Heart left ventricle (tissue), 16 donors: ENCODE measurements around the gene MAGIX. TPM values are rescaled to one million over a fixed set of nuclear protein-coding genes. Genes with fewer than 3 reads are reported as not detected.

Source experiments
- ATAC-seq, 4 donors: fragments of 200-7000 bp; cut with Tn5 transposase; one replicate each; pipeline ENCODE4 v1.9.1; 2020 to 2022; ENCODE audit warnings: moderate library complexity in 4 of 4, mild to moderate bottlenecking in 3 of 4, moderate number of reproducible peaks in 1 of 4
- DNase-seq, 5 donors: peaks; one replicate each; pipeline ENCODE4 v3.0.0-alpha.2; 2020
- H3K27ac ChIP-seq, 12 donors: fragments of 200-600 bp; sonication (generic) in 4 of 12; one replicate each; pipeline versions ENCODE4 v1.5.0 to v1.8.0; 2016 to 2022; ENCODE audit warnings: mild to moderate bottlenecking in 2 of 12
- H3K27me3 ChIP-seq, 9 donors: fragments of 200-600 bp; sonication (generic) in 2 of 9; one replicate each; pipeline versions ENCODE4 v1.5.1 to v1.8.0; 2016 to 2022; ENCODE audit warnings: mild to moderate bottlenecking in 3 of 9
- H3K36me3 ChIP-seq, 9 donors: fragments of 200-600 bp; sonication (generic) in 2 of 9; one replicate each; pipeline versions ENCODE4 v1.5.0 to v1.8.0; 2018 to 2022; ENCODE audit warnings: mild to moderate bottlenecking in 2 of 9
- H3K4me1 ChIP-seq, 12 donors: fragments of 200-600 bp; sonication (generic) in 4 of 12; one replicate each; pipeline versions ENCODE4 v1.5.0 to v1.8.0; 2016 to 2022; ENCODE audit warnings: mild to moderate bottlenecking in 3 of 12
- H3K4me3 ChIP-seq, 12 donors: fragments of 200-600 bp; sonication (generic) in 4 of 12; one replicate each; pipeline versions ENCODE4 v1.5.0 to v1.8.0; 2017 to 2022; ENCODE audit warnings: mild to moderate bottlenecking in 9 of 12, moderate library complexity in 4 of 12
- H3K9me3 ChIP-seq, 12 donors: fragments of 200-600 bp; sonication (generic) in 4 of 12; one replicate each; pipeline versions ENCODE4 v1.5.0 to v1.8.0; 2016 to 2022; ENCODE audit warnings: mild to moderate bottlenecking in 1 of 12
- CTCF ChIP-seq, 12 donors: fragments of 200-600 bp; sonication (generic) in 4 of 12; IDR thresholded peaks; one replicate each; pipeline versions ENCODE4 v1.5.0 to v1.8.0; 2018 to 2022; ENCODE audit warnings: antibody characterized with exemption in 12 of 12, mild to moderate bottlenecking in 5 of 12
- POLR2A ChIP-seq, 2 donors: fragments of 450-650 bp; IDR thresholded peaks; one replicate each; pipeline ENCODE4 v1.6.1; 2017; ENCODE audit warnings: antibody characterized with exemption in 2 of 2, mild to moderate bottlenecking in 2 of 2, moderate library complexity in 2 of 2
- WGBS, 4 donors: extraction: QIAGEN DNeasy Blood & Tissue Kit in 2 of 4; methylation state at CpG; one replicate each; pipeline versions ENCODE4 v1.1.5 to v1.1.7; 2013 to 2018; 5-methylcytosine and 5-hydroxymethylcytosine counted together
- intact Hi-C, 10 donors: fragments of 100-400 bp; cut with DNase I; formaldehyde crosslinking; loops; one replicate each; pipeline versions ENCODE4 v1.11.1 to v1.14.2; 2022
- polyA plus RNA-seq, 2 donors: library from polyadenylated mRNA; stranded (reverse); fragments of 200-250 nt; gene quantifications; one replicate each; pipeline ENCODE4 v1.2.3, GENCODE V29; 2013
- total RNA-seq, 9 donors: library from RNA; depleted of rRNA in 2 of 9; stranded (reverse); fragments of >200 nt in 2 of 9; fragmentation: NEBNext Ultra II Directional in 3 of 9; extraction: Animal tissue kit (Norgen Biotek cat#: 25700) in 3 of 9; gene quantifications; one replicate each; pipeline versions ENCODE4 v1.1.0 to v1.2.4, GENCODE V29; 2016 to 2023
- donor health status: ischemic (EF 13 %, LVEDD 7.1; RV severe dilation, severe dysfunction).
- donor health status: healthy with polysubstance abuse.
- donor health status: DM: no; HTN: yes; CAD: no.
- donor health status: DM: no; HTN: no; CAD: no.
- donor health status: ischemic (EF 25% LVEDD 6.9; RV normal size, moderate dysfunction).
- donor health status: ischemic (EF 25% LVEDD 5.7; RV mildly dilated, moderate dysfunction).
- donor health status: healthy.
- donor health status: DM: yes; HTN: yes; CAD: no.
- donor health status: ischemic (EF 35%, LVEDD 5.7; RV mildly dilated, moderate dysfunction).
- donor health status: nonischemic (EF 11% LVEDD 7.7; RV severe dilation, severe dysfunction).
- donor health status: DM: yes; HTN: yes; CAD: no.
- donor health status: PGD.
- donor health status: ischemic (EF 29% LVEDD 5.4; RV normal size, mild dysfunction).
- donor health status: nonischemic (EF 23%, LVEDD 6.1; RV moderate dilation, normal function).

The MAGIX gene
- total and polyA plus RNA-seq, 11 donors, result 2.6 to 7.1 (median 3.3) TPM

- H3K27ac ChIP-seq, result peak overlapping the region; percentile 92 to 99 (median 94)
- peak; percentile 2 to 30 (median 28) for ATAC-seq
- H3K4me1 ChIP-seq, result peaks cover 0 to 8% (median 0%) of the 10 kb centered on the region in 12 donors
- peak in 1 of 5 donors; percentile 45 for DNase-seq
- WGBS, 4 donors, result 1 to 40% (median 19%) methylated on average over 18 of the region's 18 CpGs
- H3K27me3 ChIP-seq, result no peaks in the 10 kb centered on the region
- intact Hi-C loops, result no loop called here
- no peaks in the 10 kb centered on the region for H3K9me3 ChIP-seq
- TF ChIP-seq CTCF (IDR thresholded peaks at IDR 0.05) (no peak), POLR2A (IDR thresholded peaks at IDR 0.05) (no peak)
- no peaks in the 10 kb centered on the region for H3K36me3 ChIP-seq
- peak overlapping the region; percentile 23 to 90 (median 61) for H3K4me3 ChIP-seq
These were observed 7.2 kb upstream of the MAGIX start for GRCh38 chrX:49155243-49155899.

GRCh38 chrX:49155900-49156837 is 6.4 kb upstream of the MAGIX start:
- H3K4me1 ChIP-seq, result peaks cover 0 to 8% (median 0%) of the 10 kb centered on the region in 12 donors
- peak overlapping the region; percentile 92 to 99 (median 94) for H3K27ac ChIP-seq
- peak; percentile 94 to 97 (median 94) for ATAC-seq
- DNase-seq, result peak; percentile 90 to 96 (median 91)
- peak overlapping the region; percentile 23 to 90 (median 61) for H3K4me3 ChIP-seq
- H3K36me3 ChIP-seq, result no peaks in the 10 kb centered on the region
- intact Hi-C loops, result no loop called here
- no peaks in the 10 kb centered on the region for H3K27me3 ChIP-seq
- 2 to 56% (median 21%) methylated on average over 33 to 65 of the region's 65 CpGs for WGBS, 4 donors
- TF ChIP-seq CTCF (IDR thresholded peaks at IDR 0.05), result peak; percentile 55 to 88 (median 74)
- TF ChIP-seq POLR2A (IDR thresholded peaks at IDR 0.05), result peak in 1 of 2 donors; percentile 60
- H3K9me3 ChIP-seq, result no peaks in the 10 kb centered on the region

GRCh38 chrX:49157194-49157593 is 5.4 kb upstream of the MAGIX start:
- DNase-seq (no peak), ATAC-seq (no peak)
- Histone ChIP-seq H3K27me3 (no peaks in the 10 kb centered on the region), H3K4me1 (peaks cover 0 to 8% (median 0%) of the 10 kb centered on the region in 12 donors), H3K9me3 (no peaks in the 10 kb centered on the region), H3K27ac (no peak overlapping the region), H3K4me3 (no peak overlapping the region), H3K36me3 (no peaks in the 10 kb centered on the region)
- intact Hi-C loops, result no loop called here
- TF ChIP-seq POLR2A (IDR thresholded peaks at IDR 0.05) (no peak), CTCF (IDR thresholded peaks at IDR 0.05) (no peak)
- 75 to 82% (median 79%) methylated on average over 19 to 24 of the region's 25 CpGs for WGBS, 4 donors

- no peak for TF ChIP-seq POLR2A (IDR thresholded peaks at IDR 0.05)
- no peak for TF ChIP-seq CTCF (IDR thresholded peaks at IDR 0.05)
- no peak overlapping the region for H3K27ac ChIP-seq
- 84 to 100% (median 93%) methylated on average over 2 of the region's 2 CpGs for WGBS, 4 donors
- DNase-seq (no peak), ATAC-seq (no peak)
- H3K9me3 ChIP-seq, result no peaks in the 10 kb centered on the region
- intact Hi-C loops, result no loop called here
- H3K27me3 ChIP-seq, result no peaks in the 10 kb centered on the region
- no peak overlapping the region for H3K4me3 ChIP-seq
- no peaks in the 10 kb centered on the region for H3K36me3 ChIP-seq
- H3K4me1 ChIP-seq, result peaks cover 0 to 10% (median 0%) of the 10 kb centered on the region in 12 donors
These were observed 1.6 kb upstream of the MAGIX start for GRCh38 chrX:49160908-49161307.
